Natural killer cell (primary cell): ENCODE results near the gene ASTN2. TPM values are rescaled to one million over a fixed set of nuclear protein-coding genes. Genes with fewer than 3 reads are reported as not detected.

Experiments
- ATAC-seq, 3 donors: fragments of 150-1000 bp in 2 of 3; fragments of 200-7000 bp in 1 of 3; cut with Tn5 transposase; 1 replicate in 1 of 3; 2 replicates in 2 of 3; pipeline ENCODE4 v1.10.0; 2021; ENCODE audit warnings: mild to moderate bottlenecking in 2 of 3, moderate library complexity in 2 of 3
- DNase-seq, 2 donors: peaks; one replicate each; pipeline versions ENCODE4 v3.0.0 to v3.0.0-alpha.2; 2013 to 2021; ENCODE audit warnings: mixed read lengths in 1 of 2
- H3K27ac ChIP-seq: one replicate; pipeline ENCODE4 v1.5.1; 2013; ENCODE audit warnings: mild to moderate bottlenecking, low read length
- H3K27me3 ChIP-seq: one replicate; pipeline ENCODE4 v1.6.1; 2013; ENCODE audit warnings: low read length; ENCODE audit not compliant: control insufficient read depth, insufficient read depth
- H3K36me3 ChIP-seq: one replicate; pipeline ENCODE4 v1.6.1; 2013; ENCODE audit warnings: low read length; ENCODE audit not compliant: control insufficient read depth, insufficient read depth
- H3K4me1 ChIP-seq: one replicate; pipeline ENCODE4 v1.6.1; 2013; ENCODE audit warnings: low read length; ENCODE audit not compliant: control insufficient read depth, insufficient read depth
- H3K4me3 ChIP-seq: one replicate; pipeline ENCODE4 v1.5.1; 2013; ENCODE audit warnings: low read length
- H3K9me3 ChIP-seq: one replicate; pipeline ENCODE4 v1.6.1; 2013; ENCODE audit warnings: low read length; ENCODE audit not compliant: control insufficient read depth, insufficient read depth
- H3K27ac Mint-ChIP-seq, 2 donors: one replicate each; pipeline ENCODE4 v1.8.0; 2022; ENCODE audit warnings: mild to moderate bottlenecking in 2 of 2, mixed read lengths in 2 of 2, moderate library complexity in 1 of 2
- H3K27me3 Mint-ChIP-seq, 2 donors: one replicate each; pipeline ENCODE4 v1.8.0; 2022; ENCODE audit warnings: low read depth in 2 of 2, mixed read lengths in 2 of 2
- H3K36me3 Mint-ChIP-seq: one replicate; pipeline ENCODE4 v1.8.0; 2022; ENCODE audit warnings: mixed read lengths
- H3K4me1 Mint-ChIP-seq, 2 donors: one replicate each; pipeline ENCODE4 v1.8.0; 2022; ENCODE audit warnings: mixed read lengths in 2 of 2
- H3K4me3 Mint-ChIP-seq: one replicate; pipeline ENCODE4 v1.8.0; 2022; ENCODE audit warnings: mild to moderate bottlenecking, moderate library complexity, mixed read lengths
- H3K9me3 Mint-ChIP-seq, 2 donors: one replicate each; pipeline ENCODE4 v1.8.0; 2022; ENCODE audit warnings: mixed read lengths in 2 of 2
- CTCF ChIP-seq: fragments of 200-600 bp; IDR thresholded peaks from one replicate; pipeline ENCODE4 v1.8.0; 2022; ENCODE audit warnings: antibody characterized with exemption
- WGBS: methylation state at CpG from one replicate; pipeline ENCODE4 v1.1.7; 2013; ENCODE audit warnings: missing lambda C conversion rate; ENCODE audit not compliant: insufficient coverage; 5-methylcytosine and 5-hydroxymethylcytosine counted together
- intact Hi-C: fragments of 100-400 bp; cut with micrococcal nuclease; formaldehyde crosslinking; loops from one replicate; pipeline ENCODE4 v1.14.2; 2022
- total RNA-seq, 4 donors: library from RNA; stranded (reverse); fragments of 120-200 nt in 1 of 4; gene quantifications; one replicate each; pipeline versions ENCODE4 v1.2.3 to v1.2.4, GENCODE V29; 2013 to 2022

ASTN2 gene
- total RNA-seq, 3 donors from 2014 or later (not counting 1 experiment from before 2014, with no cell fraction given): 3.0 to 3.5 (median 3.2) TPM

GRCh38 chr9:116720111-116720510, 694.7 kb downstream of the ASTN2 start:
- no peak for TF ChIP-seq CTCF
- Histone ChIP-seq H3K4me1 (no peaks in the 10 kb centered on the region), H3K36me3 (no peaks in the 10 kb centered on the region), H3K27me3 (no peaks in the 10 kb centered on the region), H3K4me3 (no peak overlapping the region), H3K9me3 (no peaks in the 10 kb centered on the region), H3K27ac (no peak overlapping the region)
- Mint-ChIP-seq H3K36me3 (no peaks in the 10 kb centered on the region), H3K9me3 (peaks cover 0 to 2% of the 10 kb centered on the region in 2 donors), H3K4me3 (no peak overlapping the region), H3K27me3 (no peaks in the 10 kb centered on the region), H3K4me1 (no peaks in the 10 kb centered on the region), H3K27ac (no peak overlapping the region)
- intact Hi-C loops: no loop called here
- WGBS: 92% methylated on average over 2 of the region's 2 CpGs
- DNase-seq: no peak
- ATAC-seq: no peak

GRCh38 chr9:116718111-116718510, 696.7 kb downstream of the ASTN2 start:
- no peak for TF ChIP-seq CTCF
- no peaks in the 10 kb centered on the region for H3K9me3 ChIP-seq
- intact Hi-C loops: no loop called here
- peaks cover 0 to 2% of the 10 kb centered on the region in 2 donors for H3K9me3 Mint-ChIP-seq
- no peak overlapping the region for H3K27ac Mint-ChIP-seq
- no peaks in the 10 kb centered on the region for H3K27me3 ChIP-seq
- no peak overlapping the region for H3K4me3 ChIP-seq
- H3K36me3 Mint-ChIP-seq: no peaks in the 10 kb centered on the region
- H3K36me3 ChIP-seq: no peaks in the 10 kb centered on the region
- H3K4me1 Mint-ChIP-seq: no peaks in the 10 kb centered on the region
- H3K27ac ChIP-seq: no peak overlapping the region
- H3K4me3 Mint-ChIP-seq: no peak overlapping the region
- no peaks in the 10 kb centered on the region for H3K27me3 Mint-ChIP-seq
- no peaks in the 10 kb centered on the region for H3K4me1 ChIP-seq
- no peak for ATAC-seq
- WGBS: 95% methylated on average over 4 of the region's 4 CpGs
- no peak for DNase-seq

GRCh38 chr9:116717150-116717549, 697.7 kb downstream of the ASTN2 start:
- Mint-ChIP-seq H3K27me3 (no peaks in the 10 kb centered on the region), H3K36me3 (no peaks in the 10 kb centered on the region), H3K9me3 (peaks cover 0 to 2% of the 10 kb centered on the region in 2 donors), H3K27ac (no peak overlapping the region), H3K4me3 (no peak overlapping the region), H3K4me1 (no peaks in the 10 kb centered on the region)
- Histone ChIP-seq H3K9me3 (no peaks in the 10 kb centered on the region), H3K27me3 (no peaks in the 10 kb centered on the region), H3K36me3 (no peaks in the 10 kb centered on the region), H3K27ac (no peak overlapping the region), H3K4me1 (no peaks in the 10 kb centered on the region), H3K4me3 (no peak overlapping the region)
- DNase-seq: no peak
- 65% methylated on average over 6 of the region's 7 CpGs for WGBS
- intact Hi-C loops: no loop called here
- no peak for ATAC-seq
- no peak for TF ChIP-seq CTCF

- H3K4me1 Mint-ChIP-seq: no peaks in the 10 kb centered on the region
- no peaks in the 10 kb centered on the region for H3K27me3 Mint-ChIP-seq
- intact Hi-C loops: no loop called here
- no peaks in the 10 kb centered on the region for H3K36me3 ChIP-seq
- no peaks in the 10 kb centered on the region for H3K27me3 ChIP-seq
- DNase-seq: no peak
- no peaks in the 10 kb centered on the region for H3K36me3 Mint-ChIP-seq
- H3K4me3 Mint-ChIP-seq: no peak overlapping the region
- no peak overlapping the region for H3K27ac Mint-ChIP-seq
- ATAC-seq: no peak
- no peak overlapping the region for H3K27ac ChIP-seq
- H3K9me3 ChIP-seq: no peaks in the 10 kb centered on the region
- peaks cover 0 to 2% of the 10 kb centered on the region in 2 donors for H3K9me3 Mint-ChIP-seq
- no peaks in the 10 kb centered on the region for H3K4me1 ChIP-seq
- H3K4me3 ChIP-seq: no peak overlapping the region
- TF ChIP-seq CTCF: no peak
These were observed 698.4 kb downstream of the ASTN2 start for GRCh38 chr9:116716438-116716837.
